Measurements from ENCODE around the gene MARK2. TPM values are rescaled to one million over a fixed set of nuclear protein-coding genes. Genes with fewer than 3 reads are reported as not detected.
"Not testable (repeated sequence)": the region's sequence is repeated elsewhere in the genome, so short reads cannot be mapped to it uniquely, and the experiment has no call there.

MARK2 gene
- total and polyA plus RNA-seq, 2 donors (not counting 1 experiment from before 2014, with no cell fraction given) = 6.4 to 12.3 TPM

- H3K27ac ChIP-seq (ENCODE audit: insufficient read depth, low read length) = no peak overlapping the region
- H3K4me2 ChIP-seq (ENCODE audit: extremely low read depth, insufficient read depth, low read length) = no peak overlapping the region
- DNase-seq (ENCODE audit: low read depth in 2 of 2) = no peak
- no peak overlapping the region for H3K4me3 ChIP-seq (replicated peaks in 1 of 4; ENCODE audit: control extremely low read depth in 1 of 4, insufficient read depth in 1 of 4, low read depth in 3 of 4, low read length in 4 of 4)
- no peaks in the 10 kb centered on the region for H3K9me3 ChIP-seq (ENCODE audit: control insufficient read depth, insufficient read depth, low read depth, low read length)
- no peaks in the 10 kb centered on the region for H3K27me3 ChIP-seq (ENCODE audit: control insufficient read depth, insufficient read depth, low read length)
- no peaks in the 10 kb centered on the region for H3K36me3 ChIP-seq (ENCODE audit: control insufficient read depth, insufficient read depth, low read length)
- H4K20me1 ChIP-seq (ENCODE audit: control insufficient read depth, extremely low read depth, insufficient read depth, low read length) = no peaks in the 10 kb centered on the region
- TF ChIP-seq CTCF (conservative IDR thresholded peaks at IDR 0.05 in 1 of 2, IDR thresholded peaks at IDR 0.05 in 1 of 2; ENCODE audit: low read depth in 1 of 2, low read length in 2 of 2) = no peak
- TF ChIP-seq EZH2 (IDR thresholded peaks at IDR 0.05; ENCODE audit: low read length, missing control alignments) = no peak
- no peak overlapping the region for H3K9ac ChIP-seq (ENCODE audit: insufficient read depth, low read length)
- H3K4me1 ChIP-seq (ENCODE audit: control insufficient read depth, extremely low read depth, insufficient read depth, low read length) = no peaks in the 10 kb centered on the region
- peaks cover 22% of the 10 kb centered on the region for H3K79me2 ChIP-seq (ENCODE audit: control insufficient read depth, insufficient read depth, low read length)
- no peak overlapping the region for H2AFZ ChIP-seq (ENCODE audit: low read length)
Observed at GRCh38 chr11:63862923-63863322, 24.0 kb downstream of the MARK2 start.

- not testable (repeated sequence) for H3K9me3 ChIP-seq (ENCODE audit: control insufficient read depth, insufficient read depth, low read depth, low read length); H3K36me3 ChIP-seq (ENCODE audit: control insufficient read depth, insufficient read depth, low read length); H2AFZ ChIP-seq (ENCODE audit: low read length); H3K9ac ChIP-seq (ENCODE audit: insufficient read depth, low read length); H3K4me3 ChIP-seq (replicated peaks in 1 of 4; ENCODE audit: control extremely low read depth in 1 of 4, insufficient read depth in 1 of 4, low read depth in 3 of 4, low read length in 4 of 4); DNase-seq (ENCODE audit: low read depth in 2 of 2); H3K27ac ChIP-seq (ENCODE audit: insufficient read depth, low read length); H3K4me2 ChIP-seq (ENCODE audit: extremely low read depth, insufficient read depth, low read length); H3K27me3 ChIP-seq (ENCODE audit: control insufficient read depth, insufficient read depth, low read length); H4K20me1 ChIP-seq (ENCODE audit: control insufficient read depth, extremely low read depth, insufficient read depth, low read length); H3K4me1 ChIP-seq (ENCODE audit: control insufficient read depth, extremely low read depth, insufficient read depth, low read length)
- peaks cover 27% of the 10 kb centered on the region for H3K79me2 ChIP-seq (ENCODE audit: control insufficient read depth, insufficient read depth, low read length)
Observed at GRCh38 chr11:63863620-63864019, 24.7 kb downstream of the MARK2 start.

- Histone ChIP-seq H3K4me2 (ENCODE audit: extremely low read depth, insufficient read depth, low read length) (no peak overlapping the region), H3K4me1 (ENCODE audit: control insufficient read depth, extremely low read depth, insufficient read depth, low read length) (peaks cover 2% of the 10 kb centered on the region), H3K79me2 (ENCODE audit: control insufficient read depth, insufficient read depth, low read length) (peaks cover 44% of the 10 kb centered on the region), H3K9ac (ENCODE audit: insufficient read depth, low read length) (no peak overlapping the region), H3K36me3 (ENCODE audit: control insufficient read depth, insufficient read depth, low read length) (no peaks in the 10 kb centered on the region), H2AFZ (ENCODE audit: low read length) (no peak overlapping the region), H3K9me3 (ENCODE audit: control insufficient read depth, insufficient read depth, low read depth, low read length) (no peaks in the 10 kb centered on the region), H3K27ac (ENCODE audit: insufficient read depth, low read length) (no peak overlapping the region), H3K27me3 (ENCODE audit: control insufficient read depth, insufficient read depth, low read length) (no peaks in the 10 kb centered on the region), H3K4me3 (replicated peaks in 1 of 4; ENCODE audit: control extremely low read depth in 1 of 4, insufficient read depth in 1 of 4, low read depth in 3 of 4, low read length in 4 of 4) (no peak overlapping the region), H4K20me1 (ENCODE audit: control insufficient read depth, extremely low read depth, insufficient read depth, low read length) (peaks cover 2% of the 10 kb centered on the region)
- peak; percentile 62 to 80 for DNase-seq (ENCODE audit: low read depth in 2 of 2)
- TF ChIP-seq EZH2 (IDR thresholded peaks at IDR 0.05; ENCODE audit: low read length, missing control alignments) (no peak), CTCF (conservative IDR thresholded peaks at IDR 0.05 in 1 of 2, IDR thresholded peaks at IDR 0.05 in 1 of 2; ENCODE audit: low read depth in 1 of 2, low read length in 2 of 2) (no peak)
Observed at GRCh38 chr11:63866211-63866610, 27.3 kb downstream of the MARK2 start.
